T-helper 1 cell treated with Interleukin-12 subunit alpha and Interleukin-12 subunit beta and Interleukin-4 antibody, amounts not matched to agents 30 ng/mL and 1 ng/mL, for 36 hours (primary cell): ENCODE measurements around the gene FAM219A. TPM values are rescaled to one million over a fixed set of nuclear protein-coding genes. Genes with fewer than 3 reads are reported as not detected.
"Not testable (repeated sequence)": the region's sequence is repeated elsewhere in the genome, so short reads cannot be mapped to it uniquely, and the experiment has no call there.

ENCODE experiments used
- intact Hi-C: fragments of 100-400 bp; cut with micrococcal nuclease; formaldehyde crosslinking; loops from one replicate; pipeline ENCODE4 v1.15.1; 2024
- total RNA-seq: library from RNA; stranded (reverse); gene quantifications from 2 replicates; pipeline ENCODE4 v1.2.3, GENCODE V29; 2022

The FAM219A gene
- total RNA-seq, 1 donor from 2014 or later, result 19.0 TPM

- intact Hi-C loops, result no loop called here
Measured at GRCh38 chr9:34366365-34366764, 92.0 kb downstream of the FAM219A start.

- intact Hi-C loops, result no loop called here
Measured at GRCh38 chr9:34365282-34365681, 93.1 kb downstream of the FAM219A start.

GRCh38 chr9:34363619-34364351 lies 94.6 kb downstream of the FAM219A start:
- intact Hi-C loops, result no loop called here

GRCh38 chr9:34362614-34363214 lies 95.7 kb downstream of the FAM219A start:
- intact Hi-C loops, result no loop called here

- intact Hi-C loops, result not testable (repeated sequence)
Measured at GRCh38 chr9:34352957-34353356, 105.4 kb downstream of the FAM219A start.

- intact Hi-C loops, result not testable (repeated sequence)
Measured at GRCh38 chr9:34352122-34352652, 106.2 kb downstream of the FAM219A start.

- intact Hi-C loops, result no loop called here
Measured at GRCh38 chr9:34349324-34349723, 109.0 kb downstream of the FAM219A start.

Other genes with a start within 250 kb of the FAM219A start
- 5.3 and 6.0 TPM in 2 replicates for gene KIF24, start 129.3 kb downstream of the FAM219A start, total RNA-seq
- 26.7 and 27.1 TPM in 2 replicates for gene NUDT2, start 129.0 kb downstream of the FAM219A start, total RNA-seq
- gene MYORG, start 81.7 kb downstream of the FAM219A start, total RNA-seq, result 1.2 and 1.7 TPM in 2 replicates
- gene DNAI1, start 235 bp upstream of the FAM219A start, total RNA-seq, result not detected in 2 replicates
- gene ENHO, start 64.4 kb upstream of the FAM219A start, total RNA-seq, result 0.20 TPM in 1 of 2 replicates, not detected in the other
- not detected in 2 replicates for gene CNTFR, start 131.2 kb upstream of the FAM219A start, total RNA-seq
- 21.0 and 22.2 TPM in 2 replicates for gene RPP25L, start 153.5 kb upstream of the FAM219A start, total RNA-seq
- 108 and 115 TPM in 2 replicates for gene DCTN3, start 161.9 kb upstream of the FAM219A start, total RNA-seq
- gene ARID3C, start 170.5 kb upstream of the FAM219A start, total RNA-seq, result 0.49 TPM in 1 of 2 replicates, not detected in the other
- 63.0 and 64.1 TPM in 2 replicates for gene SIGMAR1, start 179.2 kb upstream of the FAM219A start, total RNA-seq
- gene GALT, start 188.1 kb upstream of the FAM219A start, total RNA-seq, result 108 and 110 TPM in 2 replicates
- 64.5 and 64.8 TPM in 2 replicates for gene IL11RA, start 193.6 kb upstream of the FAM219A start, total RNA-seq
- 0.39 TPM in 1 of 2 replicates, not detected in the other for gene CCL27, start 204.1 kb upstream of the FAM219A start, total RNA-seq
- not detected in 2 replicates for gene CCL19, start 232.7 kb upstream of the FAM219A start, total RNA-seq